Calu3 (cell line): ENCODE results near the gene C16orf92. TPM values are rescaled to one million over a fixed set of nuclear protein-coding genes. Genes with fewer than 3 reads are reported as not detected.

Experiments used
- BruUV-seq: library from RNA; stranded (reverse); fragments of 400-500 nt; replicated peaks from 2 replicates; lab custom pipeline; 2021; lab: Mats Ljungman, UMichigan
- CTCF ChIA-PET: fragments of 300-600 bp; sonication (Branson Sonifier 250); formaldehyde crosslinking; loops from one replicate; lab custom pipeline; 2022; ENCODE audit warnings: antibody characterized with exemption; lab: Charles Lee
- DNase-seq: peaks from one replicate; pipeline ENCODE4 v3.0.0; 2022
- H3K27ac Mint-ChIP-seq: one replicate; pipeline ENCODE4 v1.8.0; 2022; ENCODE audit warnings: mixed read lengths; ENCODE audit not compliant: unreplicated experiment
- H3K27me3 Mint-ChIP-seq: one replicate; pipeline ENCODE4 v1.8.0; 2022; ENCODE audit warnings: mixed read lengths; ENCODE audit not compliant: unreplicated experiment
- H3K36me3 Mint-ChIP-seq: one replicate; pipeline ENCODE4 v1.8.0; 2022; ENCODE audit warnings: mild to moderate bottlenecking, moderate library complexity, mixed read lengths; ENCODE audit not compliant: insufficient read depth, unreplicated experiment
- H3K4me1 Mint-ChIP-seq: one replicate; pipeline ENCODE4 v1.8.0; 2022; ENCODE audit warnings: mild to moderate bottlenecking, low read depth, mixed read lengths; ENCODE audit not compliant: unreplicated experiment
- H3K4me3 Mint-ChIP-seq: one replicate; pipeline ENCODE4 v1.8.0; 2022; ENCODE audit warnings: mild to moderate bottlenecking, low read depth, moderate library complexity, mixed read lengths; ENCODE audit not compliant: unreplicated experiment
- H3K9me3 Mint-ChIP-seq: one replicate; pipeline ENCODE4 v1.8.0; 2022; ENCODE audit warnings: low read depth, mixed read lengths; ENCODE audit not compliant: unreplicated experiment
- CTCF ChIP-seq: fragments of 200-600 bp; IDR thresholded peaks from one replicate; pipeline ENCODE4 v1.8.0; 2022; ENCODE audit warnings: antibody characterized with exemption; ENCODE audit not compliant: unreplicated experiment
- intact Hi-C: fragments of 100-400 bp; cut with micrococcal nuclease; formaldehyde crosslinking; loops from one replicate; pipeline ENCODE4 v1.10.0; 2022; ENCODE audit not compliant: unreplicated experiment
- total RNA-seq: library from RNA; stranded (reverse); gene quantifications from 2 replicates; pipeline ENCODE4 v1.2.3, GENCODE V29; 2022

The C16orf92 gene
- total RNA-seq, 1 experiment from 2014 or later, result not detected

GRCh38 chr16:30065102-30065942 lies 42.3 kb downstream of the C16orf92 start, which contains the start of gene ALDOA:
Gene ALDOA, plus strand, starts transcription at chr16:30065760. Its CDS starts 1,138 bp downstream, at chr16:30066898.
- no peaks in the 10 kb centered on the region for H3K9me3 Mint-ChIP-seq
- BruUV-seq, result no TSS peak
- no peaks in the 10 kb centered on the region for H3K27me3 Mint-ChIP-seq
- peak; percentile 100 for DNase-seq
- peak within 1 kb of the TSS; percentile 87 for H3K27ac Mint-ChIP-seq
- H3K36me3 Mint-ChIP-seq, result peaks cover 70% of the 10 kb centered on the region
- no peak for TF ChIP-seq CTCF
- CTCF ChIA-PET, result interaction anchor here (0.5 to 3.3 kb wide), 8 partner anchors 10 to 365 kb away, joined by 3 to 20 read pairs (median 4); partner anchors contain the start of genes ASPHD1, DCTPP1 and TBX6
- H3K4me3 Mint-ChIP-seq, result peak within 1 kb of the TSS; percentile 83
- intact Hi-C loops, result no loop called here
- H3K4me1 Mint-ChIP-seq, result peaks cover 47% of the 10 kb centered on the region

GRCh38 chr16:30065943-30066760 lies 43.2 kb downstream of the C16orf92 start:
- peak; percentile 54 for DNase-seq
- BruUV-seq, result TSS peak; percentile 45
- Mint-ChIP-seq H3K4me3 (peak overlapping the region; percentile 83), H3K4me1 (peaks cover 41% of the 10 kb centered on the region), H3K27me3 (no peaks in the 10 kb centered on the region), H3K9me3 (no peaks in the 10 kb centered on the region), H3K27ac (peak overlapping the region; percentile 87), H3K36me3 (peaks cover 78% of the 10 kb centered on the region)
- intact Hi-C loops, result no loop called here
- CTCF ChIA-PET, result interaction anchor here (0.5 to 3.3 kb wide), 7 partner anchors 11 to 364 kb away, joined by 3 to 20 read pairs (median 4); partner anchors contain the start of genes ASPHD1, DCTPP1 and TBX6
- no peak for TF ChIP-seq CTCF

- no peak for TF ChIP-seq CTCF
- H3K36me3 Mint-ChIP-seq, result peaks cover 87% of the 10 kb centered on the region
- no peaks in the 10 kb centered on the region for H3K9me3 Mint-ChIP-seq
- DNase-seq, result no peak
- BruUV-seq, result no TSS peak
- H3K27ac Mint-ChIP-seq, result peak overlapping the region; percentile 87
- peaks cover 39% of the 10 kb centered on the region for H3K4me1 Mint-ChIP-seq
- peak overlapping the region; percentile 83 for H3K4me3 Mint-ChIP-seq
- no peaks in the 10 kb centered on the region for H3K27me3 Mint-ChIP-seq
- intact Hi-C loops, result no loop called here
- CTCF ChIA-PET, result interaction anchor here (3.3 kb wide), 1 partner anchor 25 kb away, joined by 20 read pairs; the partner anchor contains the start of gene TBX6
These were observed 44.0 kb downstream of the C16orf92 start for GRCh38 chr16:30066761-30067583.
